Smooth muscle cell (in vitro differentiated cells): ENCODE results near the gene NDUFB8. TPM values are rescaled to one million over a fixed set of nuclear protein-coding genes. Genes with fewer than 3 reads are reported as not detected.

Experiments used
- DNase-seq: peaks from one replicate; lab custom pipeline; 2025; ENCODE audit not compliant: unreplicated experiment; lab: John Stamatoyannopoulos, UW
- H2AFZ ChIP-seq: fragments of 200-600 bp; sonication (generic); 2 replicates; pipeline ENCODE4 v1.6.0; 2016; ENCODE audit warnings: antibody characterized with exemption, low read depth, mild to moderate bottlenecking
- H3F3A ChIP-seq: fragments of 200-600 bp; sonication (generic); 2 replicates; pipeline ENCODE4 v1.6.0; 2017; ENCODE audit warnings: antibody characterized with exemption, low read depth
- H3K27ac ChIP-seq: fragments of 200-600 bp; sonication (generic); 2 replicates; pipeline ENCODE4 v1.5.1; 2016; ENCODE audit warnings: low read depth, mild to moderate bottlenecking
- H3K27me3 ChIP-seq: fragments of 200-600 bp; sonication (generic); 2 replicates; pipeline ENCODE4 v1.6.1; 2016; ENCODE audit warnings: low read depth, mild to moderate bottlenecking
- H3K36me3 ChIP-seq: fragments of 200-600 bp; sonication (generic); 2 replicates; pipeline ENCODE4 v1.5.1; 2016; ENCODE audit warnings: low read depth
- H3K4me1 ChIP-seq: fragments of 200-600 bp; sonication (generic); 2 replicates; pipeline ENCODE4 v1.5.1; 2016; ENCODE audit warnings: low read depth
- H3K4me2 ChIP-seq: fragments of 200-600 bp; sonication (generic); 2 replicates; pipeline ENCODE4 v1.6.0; 2016; ENCODE audit warnings: mild to moderate bottlenecking
- H3K4me3 ChIP-seq: fragments of 200-600 bp; sonication (generic); 2 replicates; pipeline ENCODE4 v1.5.1; 2016; ENCODE audit warnings: mild to moderate bottlenecking
- H3K79me2 ChIP-seq: fragments of 200-600 bp; sonication (generic); 2 replicates; pipeline ENCODE4 v1.6.0; 2016; ENCODE audit warnings: low read depth, mild to moderate bottlenecking
- H3K9ac ChIP-seq: fragments of 200-600 bp; sonication (generic); 2 replicates; pipeline ENCODE4 v1.6.0; 2016; ENCODE audit warnings: low read depth
- H3K9me3 ChIP-seq: fragments of 200-600 bp; sonication (generic); replicated peaks from 2 replicates; pipeline ENCODE4 v1.5.1; 2016; ENCODE audit warnings: low read depth
- H4K20me1 ChIP-seq: fragments of 200-600 bp; sonication (generic); 2 replicates; pipeline ENCODE4 v1.6.0; 2016; ENCODE audit warnings: low read depth
- WGBS: methylation state at CpG from one replicate; pipeline ENCODE4 v1.1.7; 2016; ENCODE audit warnings: low lambda C conversion rate; 5-methylcytosine and 5-hydroxymethylcytosine counted together
- polyA plus RNA-seq: library from polyadenylated mRNA; unstranded; fragments of >200 nt; fragmentation: Nextera tagmentation; extraction: Ambion mirVana; gene quantifications from 2 replicates; pipeline ENCODE4 v1.2.1, GENCODE V29; 2016
- total RNA-seq: library from RNA; depleted of rRNA; stranded (reverse); fragments of >200 nt; gene quantifications from 2 replicates; pipeline ENCODE4 v1.2.3, GENCODE V29; 2014
- TF ChIP-seq, protein P1 (sequence below): fragments of 200-600 bp; sonication (generic); IDR thresholded peaks from 2 replicates; pipeline ENCODE4 v1.5.1; 2017; ENCODE audit warnings: borderline replicate concordance, mild to moderate bottlenecking, antibody characterized with exemption; ENCODE audit not compliant: insufficient read depth, poor library complexity, severe bottlenecking

NDUFB8 gene
- total and polyA plus RNA-seq, 2 experiments from 2014 or later: 128 to 430 TPM

- Histone ChIP-seq H3K27ac (no peak overlapping the region), H3K4me1 (no peaks in the 10 kb centered on the region), H3K4me3 (no peak overlapping the region), H3K36me3 (no peaks in the 10 kb centered on the region), H4K20me1 (no peaks in the 10 kb centered on the region), H3K9me3 (no peaks in the 10 kb centered on the region), H3F3A (no peaks in the 10 kb centered on the region), H3K27me3 (peaks cover 71% of the 10 kb centered on the region), H2AFZ (no peak overlapping the region), H3K79me2 (no peaks in the 10 kb centered on the region), H3K4me2 (no peak overlapping the region), H3K9ac (no peak overlapping the region)
- DNase-seq: no peak
- TF ChIP-seq, protein P1, sequence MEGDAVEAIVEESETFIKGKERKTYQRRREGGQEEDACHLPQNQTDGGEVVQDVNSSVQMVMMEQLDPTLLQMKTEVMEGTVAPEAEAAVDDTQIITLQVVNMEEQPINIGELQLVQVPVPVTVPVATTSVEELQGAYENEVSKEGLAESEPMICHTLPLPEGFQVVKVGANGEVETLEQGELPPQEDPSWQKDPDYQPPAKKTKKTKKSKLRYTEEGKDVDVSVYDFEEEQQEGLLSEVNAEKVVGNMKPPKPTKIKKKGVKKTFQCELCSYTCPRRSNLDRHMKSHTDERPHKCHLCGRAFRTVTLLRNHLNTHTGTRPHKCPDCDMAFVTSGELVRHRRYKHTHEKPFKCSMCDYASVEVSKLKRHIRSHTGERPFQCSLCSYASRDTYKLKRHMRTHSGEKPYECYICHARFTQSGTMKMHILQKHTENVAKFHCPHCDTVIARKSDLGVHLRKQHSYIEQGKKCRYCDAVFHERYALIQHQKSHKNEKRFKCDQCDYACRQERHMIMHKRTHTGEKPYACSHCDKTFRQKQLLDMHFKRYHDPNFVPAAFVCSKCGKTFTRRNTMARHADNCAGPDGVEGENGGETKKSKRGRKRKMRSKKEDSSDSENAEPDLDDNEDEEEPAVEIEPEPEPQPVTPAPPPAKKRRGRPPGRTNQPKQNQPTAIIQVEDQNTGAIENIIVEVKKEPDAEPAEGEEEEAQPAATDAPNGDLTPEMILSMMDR: no peak
- WGBS: 88% methylated on average over 3 of the region's 3 CpGs
Measured at GRCh38 chr10:100568912-100569311, 39.2 kb upstream of the NDUFB8 start.

GRCh38 chr10:100567826-100568225 is 38.2 kb upstream of the NDUFB8 start:
- Histone ChIP-seq H3K4me1 (no peaks in the 10 kb centered on the region), H3K79me2 (no peaks in the 10 kb centered on the region), H3F3A (no peaks in the 10 kb centered on the region), H3K4me3 (no peak overlapping the region), H3K27me3 (peaks cover 62% of the 10 kb centered on the region), H2AFZ (no peak overlapping the region), H3K36me3 (no peaks in the 10 kb centered on the region), H3K27ac (no peak overlapping the region), H4K20me1 (no peaks in the 10 kb centered on the region), H3K9ac (no peak overlapping the region), H3K4me2 (no peak overlapping the region), H3K9me3 (no peaks in the 10 kb centered on the region)
- DNase-seq: no peak
- WGBS: 55% methylated on average over 6 of the region's 6 CpGs
- TF ChIP-seq, protein P1: no peak

- WGBS: 67% methylated on average over 11 of the region's 11 CpGs
Measured at GRCh38 chr10:100567249-100567648, 37.6 kb upstream of the NDUFB8 start.

GRCh38 chr10:100566561-100566960 is 36.9 kb upstream of the NDUFB8 start:
- DNase-seq: no peak
- Histone ChIP-seq H3K79me2 (no peaks in the 10 kb centered on the region), H4K20me1 (peaks cover 3% of the 10 kb centered on the region), H3K4me2 (no peak overlapping the region), H3K9ac (no peak overlapping the region), H3K4me1 (no peaks in the 10 kb centered on the region), H3K27ac (no peak overlapping the region), H2AFZ (no peak overlapping the region), H3K36me3 (no peaks in the 10 kb centered on the region), H3K27me3 (peaks cover 66% of the 10 kb centered on the region), H3K9me3 (no peaks in the 10 kb centered on the region), H3F3A (no peaks in the 10 kb centered on the region), H3K4me3 (no peak overlapping the region)
- 77% methylated on average over 3 of the region's 3 CpGs for WGBS
- TF ChIP-seq, protein P1: no peak

More at GRCh38 chr10:100567249-100567648, 37.6 kb upstream of the NDUFB8 start:
- peaks cover 65% of the 10 kb centered on the region for H3K27me3 ChIP-seq
- no peak overlapping the region for H3K9ac ChIP-seq
- H3K36me3 ChIP-seq: no peaks in the 10 kb centered on the region
- no peaks in the 10 kb centered on the region for H4K20me1 ChIP-seq
- H3K4me3 ChIP-seq: no peak overlapping the region
- H2AFZ ChIP-seq: no peak overlapping the region
- H3K4me2 ChIP-seq: no peak overlapping the region
- no peaks in the 10 kb centered on the region for H3K9me3 ChIP-seq
- H3K79me2 ChIP-seq: no peaks in the 10 kb centered on the region
- no peak for DNase-seq
- H3K4me1 ChIP-seq: no peaks in the 10 kb centered on the region
- H3K27ac ChIP-seq: no peak overlapping the region
- TF ChIP-seq, protein P1: no peak
- H3F3A ChIP-seq: no peaks in the 10 kb centered on the region
